ENCODE results near the gene KNG1.

GRCh38 chr3:186722457-186722856 lies 5.3 kb downstream of the KNG1 start:
- no peak for TF ChIP-seq CTCF (IDR thresholded peaks at IDR 0.05)
- TF ChIP-seq POLR2AphosphoS5 (IDR thresholded peaks at IDR 0.05), result no peak
